Memory B cell (primary cell): ENCODE data around the gene MRPL45.
A peak's percentile ranks its signal among the peaks of the same experiment; 100 is the strongest.

Experiments
- ATAC-seq: fragments of 150-1000 bp; cut with Tn5 transposase; 2 replicates; pipeline ENCODE4 v1.10.0; 2021; ENCODE audit warnings: low read depth, mild to moderate bottlenecking, moderate library complexity
- DNase-seq, 2 donors: peaks; one replicate each; pipeline ENCODE4 v3.0.0; 2022; ENCODE audit warnings: low spot score in 2 of 2
- H3K27ac Mint-ChIP-seq: one replicate; pipeline ENCODE4 v1.8.0; 2022; ENCODE audit warnings: mild to moderate bottlenecking, moderate library complexity, mixed read lengths
- H3K27me3 Mint-ChIP-seq: one replicate; pipeline ENCODE4 v1.8.0; 2022; ENCODE audit warnings: mixed read lengths
- H3K36me3 Mint-ChIP-seq: one replicate; pipeline ENCODE4 v1.8.0; 2022; ENCODE audit warnings: mild to moderate bottlenecking, mixed read lengths
- H3K4me1 Mint-ChIP-seq: one replicate; pipeline ENCODE4 v1.8.0; 2022; ENCODE audit warnings: mixed read lengths
- H3K4me3 Mint-ChIP-seq: one replicate; pipeline ENCODE4 v1.8.0; 2022; ENCODE audit warnings: mild to moderate bottlenecking, moderate library complexity, mixed read lengths
- H3K9me3 Mint-ChIP-seq: one replicate; pipeline ENCODE4 v1.8.0; 2022; ENCODE audit warnings: mixed read lengths

MRPL45 gene

GRCh38 chr17:38349097-38349730, 52.2 kb downstream of the MRPL45 start:
- Mint-ChIP-seq H3K9me3 (no peaks in the 10 kb centered on the region), H3K27me3 (no peaks in the 10 kb centered on the region), H3K27ac (no peak overlapping the region), H3K4me3 (no peak overlapping the region), H3K36me3 (no peaks in the 10 kb centered on the region), H3K4me1 (peaks cover 18% of the 10 kb centered on the region)
- DNase-seq, result peak; percentile 76
- peak; percentile 54 for ATAC-seq

- no peaks in the 10 kb centered on the region for H3K36me3 Mint-ChIP-seq
- no peak for ATAC-seq
- DNase-seq, result no peak
- H3K4me3 Mint-ChIP-seq, result peak overlapping the region; percentile 24
- peaks cover 25% of the 10 kb centered on the region for H3K4me1 Mint-ChIP-seq
- no peaks in the 10 kb centered on the region for H3K27me3 Mint-ChIP-seq
- no peaks in the 10 kb centered on the region for H3K9me3 Mint-ChIP-seq
- H3K27ac Mint-ChIP-seq, result peak overlapping the region; percentile 21
Measured at GRCh38 chr17:38350035-38350434, 53.1 kb downstream of the MRPL45 start.

GRCh38 chr17:38351412-38352222, 54.6 kb downstream of the MRPL45 start, which contains the start of gene SOCS7:
SOCS7 (plus strand) TSS chr17:38351844; CDS start chr17:38352053, 209 bp downstream.
- ATAC-seq (peak; percentile 90), DNase-seq (peak; percentile 89 to 93)
- Mint-ChIP-seq H3K36me3 (no peaks in the 10 kb centered on the region), H3K9me3 (no peaks in the 10 kb centered on the region), H3K4me3 (peak within 1 kb of the TSS; percentile 97), H3K27me3 (no peaks in the 10 kb centered on the region), H3K4me1 (peaks cover 33% of the 10 kb centered on the region), H3K27ac (peak within 1 kb of the TSS; percentile 94)

- ATAC-seq, result no peak
- Mint-ChIP-seq H3K4me3 (peak overlapping the region; percentile 80), H3K36me3 (no peaks in the 10 kb centered on the region), H3K27ac (no peak overlapping the region), H3K27me3 (no peaks in the 10 kb centered on the region), H3K9me3 (no peaks in the 10 kb centered on the region), H3K4me1 (peaks cover 39% of the 10 kb centered on the region)
- DNase-seq, result peak in 1 of 2 donors; percentile 33
Measured at GRCh38 chr17:38352245-38353085, 55.5 kb downstream of the MRPL45 start.

GRCh38 chr17:38353086-38353604, 56.2 kb downstream of the MRPL45 start:
- peak overlapping the region; percentile 80 for H3K4me3 Mint-ChIP-seq
- no peaks in the 10 kb centered on the region for H3K36me3 Mint-ChIP-seq
- DNase-seq, result no peak
- no peak overlapping the region for H3K27ac Mint-ChIP-seq
- H3K4me1 Mint-ChIP-seq, result peaks cover 40% of the 10 kb centered on the region
- no peaks in the 10 kb centered on the region for H3K27me3 Mint-ChIP-seq
- H3K9me3 Mint-ChIP-seq, result no peaks in the 10 kb centered on the region
- no peak for ATAC-seq

GRCh38 chr17:38353668-38354067, 56.7 kb downstream of the MRPL45 start:
- ATAC-seq, result no peak
- peaks cover 40% of the 10 kb centered on the region for H3K4me1 Mint-ChIP-seq

GRCh38 chr17:38354466-38354865, 57.5 kb downstream of the MRPL45 start:
- Mint-ChIP-seq H3K9me3 (no peaks in the 10 kb centered on the region), H3K4me1 (peaks cover 40% of the 10 kb centered on the region), H3K36me3 (no peaks in the 10 kb centered on the region), H3K27me3 (no peaks in the 10 kb centered on the region), H3K4me3 (no peak overlapping the region), H3K27ac (no peak overlapping the region)
- DNase-seq (no peak), ATAC-seq (no peak)

More at GRCh38 chr17:38353668-38354067, 56.7 kb downstream of the MRPL45 start:
- peak overlapping the region; percentile 80 for H3K4me3 Mint-ChIP-seq
- H3K9me3 Mint-ChIP-seq, result no peaks in the 10 kb centered on the region
- H3K36me3 Mint-ChIP-seq, result no peaks in the 10 kb centered on the region
- no peak for DNase-seq
- no peak overlapping the region for H3K27ac Mint-ChIP-seq
- no peaks in the 10 kb centered on the region for H3K27me3 Mint-ChIP-seq

GRCh38 chr17:38355251-38355650, 58.3 kb downstream of the MRPL45 start:
- no peak overlapping the region for H3K27ac Mint-ChIP-seq
- H3K4me1 Mint-ChIP-seq, result peaks cover 40% of the 10 kb centered on the region
- H3K9me3 Mint-ChIP-seq, result no peaks in the 10 kb centered on the region
- H3K36me3 Mint-ChIP-seq, result no peaks in the 10 kb centered on the region
- H3K4me3 Mint-ChIP-seq, result no peak overlapping the region
- no peak for ATAC-seq
- H3K27me3 Mint-ChIP-seq, result no peaks in the 10 kb centered on the region
- DNase-seq, result no peak

- Mint-ChIP-seq H3K27me3 (no peaks in the 10 kb centered on the region), H3K27ac (peak overlapping the region; percentile 6), H3K4me1 (peaks cover 40% of the 10 kb centered on the region), H3K36me3 (no peaks in the 10 kb centered on the region), H3K4me3 (no peak overlapping the region), H3K9me3 (no peaks in the 10 kb centered on the region)
- no peak for DNase-seq
- no peak for ATAC-seq
Measured at GRCh38 chr17:38357486-38358123, 60.6 kb downstream of the MRPL45 start.

- H3K9me3 Mint-ChIP-seq, result no peaks in the 10 kb centered on the region
- H3K27ac Mint-ChIP-seq, result no peak overlapping the region
- ATAC-seq (no peak), DNase-seq (no peak)
- H3K36me3 Mint-ChIP-seq, result no peaks in the 10 kb centered on the region
- no peak overlapping the region for H3K4me3 Mint-ChIP-seq
- no peaks in the 10 kb centered on the region for H3K27me3 Mint-ChIP-seq
- H3K4me1 Mint-ChIP-seq, result peaks cover 31% of the 10 kb centered on the region
Measured at GRCh38 chr17:38358586-38359513, 61.9 kb downstream of the MRPL45 start.

- no peak overlapping the region for H3K27ac Mint-ChIP-seq
- H3K36me3 Mint-ChIP-seq, result peaks cover 5% of the 10 kb centered on the region
- DNase-seq (no peak), ATAC-seq (no peak)
- no peak overlapping the region for H3K4me3 Mint-ChIP-seq
- no peaks in the 10 kb centered on the region for H3K27me3 Mint-ChIP-seq
- peaks cover 10% of the 10 kb centered on the region for H3K4me1 Mint-ChIP-seq
- H3K9me3 Mint-ChIP-seq, result no peaks in the 10 kb centered on the region
Measured at GRCh38 chr17:38361694-38362465, 64.9 kb downstream of the MRPL45 start.

- Mint-ChIP-seq H3K27me3 (no peaks in the 10 kb centered on the region), H3K36me3 (peaks cover 10% of the 10 kb centered on the region), H3K4me1 (peaks cover 5% of the 10 kb centered on the region), H3K4me3 (no peak overlapping the region), H3K27ac (no peak overlapping the region), H3K9me3 (no peaks in the 10 kb centered on the region)
- ATAC-seq (no peak), DNase-seq (no peak)
Measured at GRCh38 chr17:38363016-38363415, 66.0 kb downstream of the MRPL45 start.
